Measurements from ENCODE around the gene RNF208.

The RNF208 gene

DNA sequence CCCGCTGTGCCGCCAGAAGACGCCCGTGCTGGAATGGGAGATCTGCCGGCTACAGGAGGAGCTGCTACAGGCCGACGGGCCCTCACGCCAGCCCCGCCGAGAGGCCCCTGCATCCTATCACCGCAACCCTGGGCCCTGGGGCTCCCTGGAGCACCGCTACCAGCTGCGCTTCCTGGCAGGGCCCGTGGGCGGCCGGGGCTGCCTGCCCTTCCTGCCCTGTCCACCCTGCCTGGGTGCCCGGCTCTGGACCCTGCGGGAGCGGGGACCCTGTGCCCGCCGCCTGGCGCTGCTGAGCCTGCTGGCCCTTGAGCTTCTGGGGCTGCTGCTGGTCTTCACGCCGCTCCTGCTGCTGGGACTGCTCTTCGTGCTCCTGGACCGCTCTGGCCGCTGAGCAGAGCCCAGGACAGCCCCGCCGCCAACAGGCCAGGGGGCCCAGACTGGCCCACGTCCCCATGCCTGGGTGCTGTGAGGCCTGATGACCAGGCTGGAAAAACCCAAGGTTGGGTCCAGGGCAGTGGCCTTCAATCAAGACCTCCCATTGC lies 3.8 kb downstream of the RNF208 start:
- TF ChIP-seq, protein P1, sequence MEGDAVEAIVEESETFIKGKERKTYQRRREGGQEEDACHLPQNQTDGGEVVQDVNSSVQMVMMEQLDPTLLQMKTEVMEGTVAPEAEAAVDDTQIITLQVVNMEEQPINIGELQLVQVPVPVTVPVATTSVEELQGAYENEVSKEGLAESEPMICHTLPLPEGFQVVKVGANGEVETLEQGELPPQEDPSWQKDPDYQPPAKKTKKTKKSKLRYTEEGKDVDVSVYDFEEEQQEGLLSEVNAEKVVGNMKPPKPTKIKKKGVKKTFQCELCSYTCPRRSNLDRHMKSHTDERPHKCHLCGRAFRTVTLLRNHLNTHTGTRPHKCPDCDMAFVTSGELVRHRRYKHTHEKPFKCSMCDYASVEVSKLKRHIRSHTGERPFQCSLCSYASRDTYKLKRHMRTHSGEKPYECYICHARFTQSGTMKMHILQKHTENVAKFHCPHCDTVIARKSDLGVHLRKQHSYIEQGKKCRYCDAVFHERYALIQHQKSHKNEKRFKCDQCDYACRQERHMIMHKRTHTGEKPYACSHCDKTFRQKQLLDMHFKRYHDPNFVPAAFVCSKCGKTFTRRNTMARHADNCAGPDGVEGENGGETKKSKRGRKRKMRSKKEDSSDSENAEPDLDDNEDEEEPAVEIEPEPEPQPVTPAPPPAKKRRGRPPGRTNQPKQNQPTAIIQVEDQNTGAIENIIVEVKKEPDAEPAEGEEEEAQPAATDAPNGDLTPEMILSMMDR (IDR thresholded peaks at IDR 0.05; ENCODE audit: low read depth, low read length, missing control alignments) = no peak
- no peak overlapping the region for H3K4me3 ChIP-seq (ENCODE audit: low read depth, low read length)
- DNase-seq (ENCODE audit: low read depth) = no peak

DNA sequence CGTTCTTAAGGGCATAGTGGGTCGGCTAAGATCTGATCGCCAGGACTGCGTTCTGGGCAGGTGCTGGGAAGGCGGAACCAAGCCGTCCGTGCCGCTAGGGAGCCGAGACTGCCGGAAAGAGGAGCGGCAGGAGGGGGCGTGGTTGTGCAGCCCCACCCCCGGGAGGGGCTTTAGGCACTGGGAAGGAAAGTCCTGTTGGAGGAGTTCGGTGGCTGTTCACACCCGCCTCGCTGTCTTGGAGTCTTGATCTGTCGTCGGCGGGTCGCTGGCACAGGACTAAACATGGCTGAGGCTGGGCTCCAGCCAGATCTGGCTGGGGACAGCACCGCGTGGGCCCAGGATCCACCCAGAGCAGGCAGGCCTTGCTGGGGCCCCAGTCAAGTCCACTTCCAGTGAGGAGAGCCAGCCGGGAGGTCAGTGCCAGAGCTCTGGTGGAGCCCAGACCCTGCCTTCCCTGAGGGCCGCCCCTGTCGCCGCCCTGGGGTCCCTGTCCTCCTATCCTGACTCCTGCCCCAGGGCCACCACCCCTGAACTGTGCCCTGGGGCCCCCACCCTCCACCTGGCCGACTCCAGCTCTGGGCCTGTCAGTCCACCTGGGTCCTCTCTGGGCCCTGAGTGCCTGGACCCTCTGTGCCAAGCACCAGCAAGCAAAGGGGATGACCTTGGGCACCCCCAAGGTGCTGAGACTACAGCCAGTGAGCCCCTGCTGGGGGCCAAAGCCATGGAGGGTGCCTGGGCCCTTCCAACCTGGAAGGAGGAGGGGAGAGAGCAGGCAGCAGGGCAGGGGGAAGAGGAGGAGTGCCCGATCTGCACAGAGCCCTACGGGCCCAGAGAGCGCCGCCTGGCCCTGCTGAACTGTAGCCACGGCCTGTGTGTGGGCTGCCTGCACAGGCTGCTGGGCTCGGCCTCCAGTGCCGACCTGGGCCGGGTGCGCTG lies 4.5 kb downstream of the RNF208 start:
- no peak overlapping the region for H3K4me3 ChIP-seq (ENCODE audit: low read depth, low read length)
- DNase-seq (ENCODE audit: low read depth) = no peak
- TF ChIP-seq, protein P1 (IDR thresholded peaks at IDR 0.05; ENCODE audit: low read depth, low read length, missing control alignments) = no peak

DNA sequence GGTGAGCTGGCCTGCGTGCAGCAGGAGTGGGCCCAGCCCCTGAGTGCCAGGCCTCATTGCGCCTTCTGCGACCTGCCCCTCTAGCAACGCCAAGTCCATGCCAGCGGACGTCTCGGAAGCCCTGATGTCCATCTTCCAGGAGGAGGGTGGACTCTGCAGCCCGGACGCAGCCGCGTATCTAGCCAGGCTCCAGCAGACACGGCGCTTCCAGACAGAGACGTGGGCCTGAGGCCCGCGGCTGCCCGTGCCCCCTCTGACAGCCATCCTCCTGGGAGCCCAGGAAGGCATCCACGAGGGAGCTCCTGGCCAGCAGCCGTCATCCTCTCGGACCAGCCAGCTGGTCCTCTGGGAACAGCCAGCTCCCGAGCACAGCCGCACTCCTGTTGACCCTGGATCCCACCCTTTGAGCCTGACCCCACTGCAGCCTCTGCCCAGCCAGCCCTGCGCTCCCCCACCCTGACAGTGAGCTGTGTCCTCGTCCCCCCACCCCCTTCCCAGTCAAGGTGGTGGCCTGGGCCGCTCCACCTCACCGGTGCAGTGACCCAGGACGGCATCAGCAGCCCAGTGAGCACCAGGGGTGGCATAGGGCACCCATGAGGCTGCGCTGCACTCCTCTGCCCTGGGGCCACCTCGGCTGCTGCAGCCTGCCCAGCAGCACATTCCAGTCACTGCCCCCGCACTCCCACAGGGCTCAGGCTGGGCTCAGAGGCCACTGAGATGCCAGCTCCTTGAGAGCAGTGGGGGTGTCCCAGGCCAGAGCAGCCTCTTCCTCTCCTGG lies 5.7 kb downstream of the RNF208 start:
- TF ChIP-seq, protein P1 (IDR thresholded peaks at IDR 0.05; ENCODE audit: low read depth, low read length, missing control alignments) = no peak
- DNase-seq (ENCODE audit: low read depth) = no peak
- H3K4me3 ChIP-seq (ENCODE audit: low read depth, low read length) = no peak overlapping the region

DNA sequence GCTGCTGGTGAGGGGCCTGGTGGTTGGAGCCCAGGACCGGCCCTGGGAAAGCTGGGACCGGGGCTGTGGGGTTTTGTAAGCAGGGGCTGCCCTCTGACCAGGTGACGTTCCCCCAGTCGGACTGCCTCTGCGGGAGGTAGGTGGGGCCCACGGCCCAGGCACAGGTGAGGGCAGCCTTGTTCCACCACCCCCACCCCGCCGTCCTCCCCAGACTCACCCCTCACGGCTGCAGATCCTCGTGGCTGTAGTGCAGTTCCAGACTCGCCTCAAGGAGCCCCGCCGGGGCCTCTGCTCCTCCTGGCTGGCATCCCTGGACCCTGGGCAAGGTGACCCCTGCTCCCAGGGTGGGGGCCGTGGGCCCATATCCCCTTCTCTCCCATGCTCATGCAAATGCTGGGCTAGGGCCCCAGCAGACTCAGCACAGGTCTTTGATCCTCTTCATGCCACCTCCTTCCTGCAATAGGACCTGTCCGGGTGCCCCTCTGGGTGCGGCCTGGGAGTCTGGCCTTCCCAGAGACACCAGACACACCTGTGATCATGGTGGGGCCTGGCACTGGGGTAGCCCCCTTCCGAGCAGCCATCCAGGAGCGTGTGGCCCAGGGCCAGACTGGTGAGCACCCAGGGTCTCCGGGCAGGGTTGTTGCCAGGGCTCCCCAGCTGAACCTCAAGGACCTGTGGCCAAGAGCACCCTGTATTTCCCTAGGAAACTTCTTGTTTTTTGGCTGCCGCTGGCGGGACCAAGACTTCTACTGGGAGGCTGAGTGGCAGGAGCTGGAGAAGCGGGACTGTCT lies 6.6 kb downstream of the RNF208 start:
- DNase-seq (ENCODE audit: low read depth) = no peak
- TF ChIP-seq, protein P1 (IDR thresholded peaks at IDR 0.05; ENCODE audit: low read depth, low read length, missing control alignments) = no peak
- H3K4me3 ChIP-seq (ENCODE audit: low read depth, low read length) = no peak overlapping the region

DNA sequence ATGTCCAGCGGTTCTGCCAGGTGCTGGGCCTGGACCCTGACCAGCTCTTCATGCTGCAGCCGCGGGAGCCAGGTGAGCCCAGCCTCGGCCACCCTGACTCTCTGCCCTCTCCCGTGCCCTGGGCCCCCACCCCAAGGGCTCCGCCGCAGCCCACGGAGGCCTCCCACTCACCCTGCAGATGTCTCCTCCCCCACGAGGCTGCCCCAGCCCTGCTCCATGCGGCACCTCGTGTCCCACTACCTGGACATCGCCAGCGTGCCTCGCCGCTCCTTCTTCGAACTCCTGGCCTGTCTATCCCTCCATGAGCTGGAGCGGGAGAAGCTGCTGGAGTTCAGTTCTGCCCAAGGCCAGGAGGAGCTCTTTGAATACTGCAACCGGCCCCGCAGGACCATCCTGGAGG lies 7.4 kb downstream of the RNF208 start:
- TF ChIP-seq, protein P1 (IDR thresholded peaks at IDR 0.05; ENCODE audit: low read depth, low read length, missing control alignments) = no peak
- H3K4me3 ChIP-seq (ENCODE audit: low read depth, low read length) = no peak overlapping the region
- DNase-seq (ENCODE audit: low read depth) = no peak

Data from GM12864 (cell line).